Mononuclear cell (primary cell): Measurements from ENCODE around the gene SLC3A2. TPM values are rescaled to one million over a fixed set of nuclear protein-coding genes. Genes with fewer than 3 reads are reported as not detected.

ENCODE experiments used
- H3K27me3 ChIP-seq: 2 replicates; pipeline ENCODE4 v1.6.0; 2011; ENCODE audit warnings: low read length, control low read depth; ENCODE audit not compliant: insufficient read depth
- H3K4me1 ChIP-seq: 2 replicates; pipeline ENCODE4 v1.5.1; 2011; ENCODE audit warnings: mild to moderate bottlenecking, low read length, control low read depth; ENCODE audit not compliant: insufficient read depth
- H3K4me3 ChIP-seq: 2 replicates; pipeline ENCODE4 v1.5.1; 2011; ENCODE audit warnings: mild to moderate bottlenecking, low read length, moderate library complexity
- H3K9me3 ChIP-seq: 2 replicates; pipeline ENCODE4 v1.5.1; 2011; ENCODE audit warnings: low read depth, mild to moderate bottlenecking, control low read depth, low read length
- total RNA-seq: library from RNA; depleted of rRNA; stranded (reverse); fragments of >200 nt; gene quantifications from one replicate; pipeline ENCODE4 v1.2.3, GENCODE V29; 2012

Gene SLC3A2
- total RNA-seq, 1 donor = 125 TPM

DNA sequence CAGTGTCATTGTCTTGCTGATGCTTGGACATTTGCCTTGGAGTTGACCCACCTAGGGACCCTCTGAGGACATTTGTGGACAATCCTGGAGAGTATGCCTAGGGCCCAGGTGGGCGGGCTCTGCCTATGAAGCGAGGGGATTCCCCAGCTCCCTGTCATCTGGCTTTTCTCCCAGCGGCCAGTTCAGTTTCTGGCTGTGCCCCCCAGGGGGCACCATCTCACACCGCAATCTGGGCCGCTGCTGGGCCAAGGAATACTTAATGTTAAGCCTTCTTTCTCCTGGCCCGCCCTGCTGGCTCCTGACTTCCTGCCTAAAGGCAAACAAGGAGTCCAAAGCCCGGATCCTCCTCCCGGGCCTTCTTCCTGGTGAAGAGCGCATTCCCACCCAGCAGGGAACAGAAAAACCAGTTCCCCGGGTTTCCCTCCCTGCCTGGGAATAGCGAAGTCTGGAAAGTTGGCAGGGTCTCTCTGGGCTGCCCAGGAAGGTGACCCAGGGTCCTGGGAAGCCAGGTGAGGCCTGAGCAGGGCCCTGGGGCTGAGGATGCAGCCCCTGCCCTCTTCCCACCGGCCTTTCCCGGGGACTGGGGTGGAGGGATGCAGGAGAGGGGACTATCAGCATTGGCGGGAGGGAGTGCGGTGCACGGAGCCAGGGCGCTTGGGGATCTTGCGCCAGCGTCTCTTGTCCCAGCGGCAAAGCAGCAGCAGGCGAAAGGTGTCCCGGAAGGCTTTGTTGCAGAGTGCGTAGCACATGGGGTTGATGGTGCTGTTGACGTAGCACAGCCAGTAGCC lies 28.6 kb downstream of the SLC3A2 start:
- Histone ChIP-seq H3K4me3 (no peak overlapping the region), H3K27me3 (no peaks in the 10 kb centered on the region), H3K4me1 (no peaks in the 10 kb centered on the region), H3K9me3 (no peaks in the 10 kb centered on the region)

GRCh38 chr11:62910141-62910882 lies 29.6 kb downstream of the SLC3A2 start:
- Histone ChIP-seq H3K9me3 (no peaks in the 10 kb centered on the region), H3K4me3 (no peak overlapping the region), H3K4me1 (no peaks in the 10 kb centered on the region), H3K27me3 (no peaks in the 10 kb centered on the region)

GRCh38 chr11:62911137-62912130 lies 30.7 kb downstream of the SLC3A2 start:
- Histone ChIP-seq H3K27me3 (no peaks in the 10 kb centered on the region), H3K4me3 (no peak overlapping the region), H3K9me3 (no peaks in the 10 kb centered on the region), H3K4me1 (no peaks in the 10 kb centered on the region)

GRCh38 chr11:62912268-62912667 lies 31.6 kb downstream of the SLC3A2 start:
- H3K27me3 ChIP-seq = no peaks in the 10 kb centered on the region
- no peak overlapping the region for H3K4me3 ChIP-seq

GRCh38 chr11:62914416-62914815 lies 33.7 kb downstream of the SLC3A2 start:
- Histone ChIP-seq H3K4me3 (no peak overlapping the region), H3K4me1 (no peaks in the 10 kb centered on the region), H3K27me3 (no peaks in the 10 kb centered on the region), H3K9me3 (no peaks in the 10 kb centered on the region)

More at GRCh38 chr11:62912268-62912667, 31.6 kb downstream of the SLC3A2 start:
- no peaks in the 10 kb centered on the region for H3K9me3 ChIP-seq
- no peaks in the 10 kb centered on the region for H3K4me1 ChIP-seq

DNA sequence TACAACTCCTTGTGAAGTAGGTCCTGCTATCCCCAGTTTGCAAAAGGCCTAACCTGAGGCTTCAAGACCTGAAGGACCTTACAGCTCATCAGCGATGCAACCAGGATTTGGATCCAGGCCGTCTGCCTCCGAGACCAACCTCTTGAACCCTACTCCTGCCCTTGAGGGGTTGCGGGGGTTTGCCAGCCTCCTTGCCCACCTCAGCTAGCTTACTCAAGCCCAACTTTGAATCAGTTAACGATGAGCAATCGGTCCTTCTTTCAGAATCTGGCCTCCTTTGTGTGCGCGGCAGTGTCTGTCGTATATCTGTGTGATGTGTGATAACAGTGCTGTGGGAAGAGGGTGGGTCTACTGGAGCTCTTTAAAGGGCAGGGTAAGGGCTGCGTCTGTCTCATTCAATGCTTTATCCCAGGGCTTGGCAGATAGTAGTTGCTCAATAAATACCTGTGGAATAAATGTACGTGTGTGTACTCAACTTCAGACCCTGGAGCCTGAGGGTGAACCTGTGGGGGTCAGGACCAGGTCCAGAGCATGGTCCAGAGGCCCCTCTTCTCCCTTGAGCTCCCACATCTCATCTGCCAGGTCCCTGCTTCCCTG lies 37.3 kb downstream of the SLC3A2 start:
- Histone ChIP-seq H3K4me1 (no peaks in the 10 kb centered on the region), H3K9me3 (no peaks in the 10 kb centered on the region), H3K4me3 (no peak overlapping the region), H3K27me3 (peaks cover 8% of the 10 kb centered on the region)

DNA sequence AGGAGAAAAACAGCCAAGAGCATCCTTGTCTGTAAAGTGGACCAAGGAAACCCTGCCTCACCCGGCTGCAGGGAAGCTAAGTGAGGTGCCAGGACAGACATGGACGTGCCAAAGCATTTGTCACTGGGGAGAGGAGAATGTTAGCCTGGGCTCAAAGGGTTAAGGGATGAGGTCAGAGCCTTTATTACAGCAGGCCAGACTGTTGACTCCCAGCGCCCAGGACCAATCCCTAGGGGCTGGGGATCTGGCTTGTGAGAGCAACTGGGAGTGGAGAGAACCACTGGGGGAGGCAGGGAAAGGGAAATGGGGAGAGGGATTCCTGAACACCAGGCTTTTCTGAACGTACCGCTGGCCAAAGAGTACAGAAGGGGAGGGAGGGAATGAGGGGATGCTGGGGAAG lies 37.8 kb downstream of the SLC3A2 start:
- peaks cover 3% of the 10 kb centered on the region for H3K4me1 ChIP-seq
- H3K9me3 ChIP-seq = no peaks in the 10 kb centered on the region
- H3K4me3 ChIP-seq = no peak overlapping the region
- H3K27me3 ChIP-seq = peaks cover 14% of the 10 kb centered on the region

DNA sequence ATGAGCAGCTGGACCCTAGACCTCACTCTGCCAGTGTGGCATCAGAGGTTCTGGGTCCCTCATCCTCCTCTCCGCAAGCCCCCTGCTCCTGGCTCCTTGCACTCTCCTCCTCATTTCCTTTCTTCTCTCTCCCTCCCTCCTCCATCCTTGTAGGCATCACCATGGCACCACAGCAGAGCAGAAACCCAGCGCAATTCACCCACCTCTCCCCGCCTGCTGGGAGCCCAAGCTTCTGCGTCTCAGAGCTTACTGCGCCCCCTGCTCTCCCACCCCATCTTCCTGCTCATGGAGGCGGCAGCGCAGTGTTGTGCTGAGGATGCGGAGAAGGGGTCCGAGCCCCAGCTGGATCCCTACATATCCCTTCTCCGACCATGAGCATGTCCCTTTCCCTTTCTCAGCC lies 38.8 kb downstream of the SLC3A2 start:
- Histone ChIP-seq H3K27me3 (peaks cover 21% of the 10 kb centered on the region), H3K4me1 (peaks cover 11% of the 10 kb centered on the region), H3K9me3 (no peaks in the 10 kb centered on the region), H3K4me3 (no peak overlapping the region)

GRCh38 chr11:62919898-62920640 lies 39.4 kb downstream of the SLC3A2 start:
- Histone ChIP-seq H3K27me3 (peaks cover 24% of the 10 kb centered on the region), H3K9me3 (no peaks in the 10 kb centered on the region), H3K4me3 (no peak overlapping the region), H3K4me1 (peaks cover 11% of the 10 kb centered on the region)

GRCh38 chr11:62921201-62921572 lies 40.5 kb downstream of the SLC3A2 start, which contains the start of gene CHRM1:
TSS of gene CHRM1 (minus strand) at chr11:62921363. CDS start at chr11:62911100, 10,263 bp downstream.
- peaks cover 35% of the 10 kb centered on the region for H3K27me3 ChIP-seq
- H3K4me1 ChIP-seq = peaks cover 20% of the 10 kb centered on the region
- no peaks in the 10 kb centered on the region for H3K9me3 ChIP-seq
- H3K4me3 ChIP-seq = no peak within 1 kb of the TSS

DNA sequence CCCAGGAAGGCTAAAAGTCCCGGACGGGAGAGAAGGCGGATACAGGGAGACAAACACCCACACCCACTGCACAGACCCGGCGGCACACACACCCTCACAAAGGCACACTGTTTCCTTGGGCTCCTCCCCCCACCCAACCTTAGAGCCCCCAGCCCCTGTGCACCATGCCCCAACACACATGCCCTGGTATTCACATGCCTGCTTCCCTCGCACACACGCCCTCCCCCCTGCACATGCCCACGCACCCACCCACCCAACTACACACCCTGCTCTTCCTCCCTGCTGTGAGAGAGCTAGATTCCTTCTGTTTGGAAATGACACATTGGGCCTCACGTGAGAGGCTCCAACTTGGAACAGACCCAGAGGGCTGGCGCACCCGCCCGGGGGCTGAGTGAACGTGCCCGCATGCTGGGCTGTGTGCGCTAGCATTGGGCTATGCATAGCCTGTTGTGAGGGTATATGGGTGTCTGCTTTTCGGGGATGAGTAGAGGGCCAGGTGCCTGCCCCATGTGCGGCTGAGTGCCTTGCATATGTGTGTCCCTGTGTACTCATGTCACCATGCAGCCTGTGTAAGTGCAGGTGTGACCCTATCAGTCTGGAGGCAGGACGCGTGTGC lies 41.0 kb downstream of the SLC3A2 start:
- Histone ChIP-seq H3K4me3 (no peak overlapping the region), H3K4me1 (peaks cover 25% of the 10 kb centered on the region), H3K27me3 (peaks cover 40% of the 10 kb centered on the region), H3K9me3 (no peaks in the 10 kb centered on the region)

- Histone ChIP-seq H3K4me1 (peaks cover 27% of the 10 kb centered on the region), H3K9me3 (no peaks in the 10 kb centered on the region), H3K27me3 (peaks cover 44% of the 10 kb centered on the region), H3K4me3 (no peak overlapping the region)
These were observed 41.5 kb downstream of the SLC3A2 start for GRCh38 chr11:62922189-62922589.

- no peaks in the 10 kb centered on the region for H3K9me3 ChIP-seq
- peaks cover 50% of the 10 kb centered on the region for H3K27me3 ChIP-seq
- H3K4me1 ChIP-seq = peaks cover 27% of the 10 kb centered on the region
- no peak overlapping the region for H3K4me3 ChIP-seq
These were observed 42.1 kb downstream of the SLC3A2 start for GRCh38 chr11:62922653-62923431.
